Liver (tissue), 9 donors: ENCODE data around the gene TBCCD1. TPM values are rescaled to one million over a fixed set of nuclear protein-coding genes. Genes with fewer than 3 reads are reported as not detected.

Experiments
- DNase-seq: peaks from one replicate; pipeline ENCODE4 v3.0.0-alpha.2; 2017; ENCODE audit warnings: low spot score
- H3K27ac ChIP-seq, 2 donors: one replicate each; pipeline ENCODE4 v1.7.0; 2013; ENCODE audit warnings: inconsistent platforms in 2 of 2, low read length in 2 of 2, control low read depth in 1 of 2, low read depth in 1 of 2, mild to moderate bottlenecking in 1 of 2
- H3K27me3 ChIP-seq, 4 donors: one replicate each; pipeline versions ENCODE4 v1.6.1 to v1.7.0; 2013; ENCODE audit warnings: low read length in 3 of 4, inconsistent platforms in 1 of 4, mild to moderate bottlenecking in 1 of 4, moderate library complexity in 1 of 4; ENCODE audit not compliant: control insufficient read depth in 4 of 4, insufficient read depth in 4 of 4
- H3K36me3 ChIP-seq, 4 donors: one replicate each; pipeline versions ENCODE4 v1.6.1 to v1.7.0; 2013; ENCODE audit warnings: low read length in 3 of 4, mild to moderate bottlenecking in 3 of 4, low read depth in 1 of 4, moderate library complexity in 1 of 4; ENCODE audit not compliant: control insufficient read depth in 4 of 4, insufficient read depth in 3 of 4
- H3K4me1 ChIP-seq, 4 donors: one replicate each; pipeline versions ENCODE4 v1.6.1 to v1.7.0; 2013; ENCODE audit warnings: low read length in 3 of 4, mild to moderate bottlenecking in 3 of 4, moderate library complexity in 1 of 4; ENCODE audit not compliant: control insufficient read depth in 4 of 4, insufficient read depth in 4 of 4
- H3K4me3 ChIP-seq, 3 donors: one replicate each; pipeline versions ENCODE4 v1.6.1 to v1.7.0; 2013; ENCODE audit warnings: low read length in 3 of 3, control low read depth in 1 of 3, low read depth in 1 of 3, mild to moderate bottlenecking in 1 of 3
- H3K9ac ChIP-seq, 2 donors: one replicate each; pipeline ENCODE4 v1.7.0; 2013; ENCODE audit warnings: low read length in 2 of 2, mild to moderate bottlenecking in 2 of 2, moderate library complexity in 2 of 2, control low read depth in 1 of 2, low read depth in 1 of 2
- H3K9me3 ChIP-seq, 4 donors: one replicate each; pipeline versions ENCODE4 v1.6.1 to v1.7.0; 2013; ENCODE audit warnings: low read length in 3 of 4; ENCODE audit not compliant: control insufficient read depth in 4 of 4
- EGR1 ChIP-seq, 2 donors: IDR thresholded peaks; 2 replicates each; pipeline ENCODE4 v1.6.1; 2016 to 2018; ENCODE audit warnings: antibody characterized with exemption in 2 of 2, low read depth in 2 of 2
- FOXA1 ChIP-seq: IDR thresholded peaks from 2 replicates; pipeline ENCODE4 v1.6.1; 2016; ENCODE audit warnings: antibody characterized with exemption
- HNF4A ChIP-seq, 2 donors: conservative IDR thresholded peaks; 2 replicates each; pipeline ENCODE4 v1.6.1; 2016; ENCODE audit warnings: antibody characterized with exemption in 2 of 2, mild to moderate bottlenecking in 2 of 2
- JUND ChIP-seq, 2 donors: IDR thresholded peaks; 2 replicates each; pipeline ENCODE4 v1.6.1; 2016; ENCODE audit warnings: antibody characterized with exemption in 2 of 2
- RAD21 ChIP-seq, 2 donors: IDR thresholded peaks; 2 replicates each; pipeline ENCODE4 v1.6.1; 2016; ENCODE audit warnings: antibody characterized with exemption in 2 of 2, mild to moderate bottlenecking in 2 of 2
- RXRA ChIP-seq, 2 donors: IDR thresholded peaks; 2 replicates each; pipeline ENCODE4 v1.6.1; 2017 to 2018; ENCODE audit warnings: antibody characterized with exemption in 2 of 2, mild to moderate bottlenecking in 1 of 2
- YY1 ChIP-seq: IDR thresholded peaks from 2 replicates; pipeline ENCODE4 v1.6.1; 2016; ENCODE audit warnings: antibody characterized with exemption, mild to moderate bottlenecking
- WGBS: extraction: QIAGEN DNeasy Blood & Tissue Kit; methylation state at CpG from one replicate; pipeline ENCODE4 v1.1.7; 2013; 5-methylcytosine and 5-hydroxymethylcytosine counted together
- polyA plus RNA-seq, 2 donors: library from polyadenylated mRNA; stranded (reverse) in 1 of 2; unstranded in 1 of 2; fragments of 200-250 nt in 1 of 2; fragments of >200 nt in 1 of 2; fragmentation: Nextera tagmentation in 1 of 2; extraction: Ambion mirVana in 1 of 2; gene quantifications; one replicate each; pipeline versions ENCODE4 v1.2.1 to v1.2.3, GENCODE V29; 2013 to 2015
- total RNA-seq, 2 donors: library from RNA; depleted of rRNA; stranded (reverse); fragments of >200 nt; gene quantifications; one replicate each; pipeline ENCODE4 v1.2.3, GENCODE V29; 2014
- TF ChIP-seq, protein P1 (sequence below): IDR thresholded peaks from 2 replicates; pipeline ENCODE4 v1.6.1; 2016; ENCODE audit warnings: antibody characterized with exemption
- TF ChIP-seq, protein P2 (sequence below): IDR thresholded peaks from 2 replicates; pipeline ENCODE4 v1.6.1; 2016; ENCODE audit warnings: antibody characterized with exemption
- TF ChIP-seq, protein P3 (sequence below): fragments of 150-350 bp; IDR thresholded peaks from 2 replicates; pipeline ENCODE4 v1.5.1; 2017; ENCODE audit warnings: improper control_type of control experiment, low read depth, low read length; ENCODE audit not compliant: missing input control
- TF ChIP-seq, protein P4 (sequence below): IDR thresholded peaks from 2 replicates; pipeline ENCODE4 v1.6.1; 2016; ENCODE audit warnings: antibody characterized with exemption, mild to moderate bottlenecking
- donor health status: healthy.
- donor health status: healthy.
- donor health status: healthy.
- donor health status: healthy.
- donor health status: healthy.

The TBCCD1 gene
- total and polyA plus RNA-seq, 4 donors, result 4.9 to 16.2 (median 10.6) TPM

DNA sequence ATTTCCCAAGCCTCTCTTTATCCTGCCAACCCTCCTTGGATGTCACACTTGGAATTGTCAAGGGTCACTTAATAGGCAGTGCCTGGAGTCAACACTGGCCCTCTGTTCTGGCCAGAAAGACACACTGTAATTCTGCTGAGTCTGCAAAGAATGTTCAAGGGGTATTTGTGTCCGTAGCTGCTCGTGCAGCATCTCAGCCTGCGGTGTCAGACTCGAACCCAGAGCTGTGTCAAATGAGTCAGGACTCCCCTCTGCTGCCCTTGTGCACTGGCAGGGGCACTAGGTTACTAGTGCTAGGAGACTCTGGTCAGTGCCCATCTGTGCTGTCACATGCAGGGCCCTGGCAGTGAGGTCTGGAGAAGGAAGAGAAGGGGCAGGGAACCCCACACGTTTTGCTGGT lies 44.9 kb upstream of the TBCCD1 start:
- Histone ChIP-seq H3K4me3 (no peak overlapping the region), H3K27me3 (no peaks in the 10 kb centered on the region), H3K9me3 (no peaks in the 10 kb centered on the region), H3K9ac (peak overlapping the region in 1 of 2 donors; percentile 30), H3K36me3 (no peaks in the 10 kb centered on the region), H3K27ac (peak overlapping the region; percentile 69 to 87), H3K4me1 (peaks cover 9 to 62% (median 46%) of the 10 kb centered on the region in 4 donors)
- TF ChIP-seq FOXA1 (no peak), RXRA (IDR thresholded peaks at IDR 0.05) (no peak)
- WGBS, result 44% methylated on average over 5 of the region's 5 CpGs
- no peak for DNase-seq

DNA sequence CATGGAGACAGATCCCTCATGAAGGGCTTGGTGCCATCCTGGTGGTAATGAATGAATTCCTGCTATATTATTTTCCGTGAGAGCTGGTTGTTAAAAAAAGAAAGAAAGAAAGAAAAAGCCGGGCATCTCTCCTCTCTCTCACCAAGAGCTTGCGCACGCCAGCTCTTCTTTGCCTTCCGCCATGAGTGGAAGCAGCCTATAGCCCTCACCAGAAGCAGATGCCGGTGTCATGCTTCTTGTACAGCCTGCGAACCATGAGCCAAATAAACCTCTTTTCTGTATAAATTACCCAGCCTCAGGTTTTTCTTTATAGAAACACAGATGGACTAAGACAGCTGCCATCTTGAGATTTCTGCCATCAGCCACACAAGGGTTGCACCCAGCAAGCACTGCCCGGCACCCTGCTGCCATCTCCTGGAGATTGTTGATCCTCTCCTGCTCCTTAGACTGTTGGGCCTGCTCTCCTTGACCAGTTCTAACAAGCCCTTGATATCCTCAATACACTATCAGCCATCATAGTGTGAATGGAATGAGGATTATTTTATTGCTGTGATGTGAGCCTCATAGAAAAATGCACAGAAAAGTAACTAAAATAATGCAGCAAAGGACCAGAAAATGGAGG lies 42.2 kb upstream of the TBCCD1 start:
- TF ChIP-seq, protein P1, sequence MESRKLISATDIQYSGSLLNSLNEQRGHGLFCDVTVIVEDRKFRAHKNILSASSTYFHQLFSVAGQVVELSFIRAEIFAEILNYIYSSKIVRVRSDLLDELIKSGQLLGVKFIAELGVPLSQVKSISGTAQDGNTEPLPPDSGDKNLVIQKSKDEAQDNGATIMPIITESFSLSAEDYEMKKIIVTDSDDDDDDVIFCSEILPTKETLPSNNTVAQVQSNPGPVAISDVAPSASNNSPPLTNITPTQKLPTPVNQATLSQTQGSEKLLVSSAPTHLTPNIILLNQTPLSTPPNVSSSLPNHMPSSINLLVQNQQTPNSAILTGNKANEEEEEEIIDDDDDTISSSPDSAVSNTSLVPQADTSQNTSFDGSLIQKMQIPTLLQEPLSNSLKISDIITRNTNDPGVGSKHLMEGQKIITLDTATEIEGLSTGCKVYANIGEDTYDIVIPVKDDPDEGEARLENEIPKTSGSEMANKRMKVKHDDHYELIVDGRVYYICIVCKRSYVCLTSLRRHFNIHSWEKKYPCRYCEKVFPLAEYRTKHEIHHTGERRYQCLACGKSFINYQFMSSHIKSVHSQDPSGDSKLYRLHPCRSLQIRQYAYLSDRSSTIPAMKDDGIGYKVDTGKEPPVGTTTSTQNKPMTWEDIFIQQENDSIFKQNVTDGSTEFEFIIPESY, result no peak
- TF ChIP-seq, protein P2, sequence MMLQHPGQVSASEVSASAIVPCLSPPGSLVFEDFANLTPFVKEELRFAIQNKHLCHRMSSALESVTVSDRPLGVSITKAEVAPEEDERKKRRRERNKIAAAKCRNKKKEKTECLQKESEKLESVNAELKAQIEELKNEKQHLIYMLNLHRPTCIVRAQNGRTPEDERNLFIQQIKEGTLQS, result no peak
- TF ChIP-seq, protein P3, sequence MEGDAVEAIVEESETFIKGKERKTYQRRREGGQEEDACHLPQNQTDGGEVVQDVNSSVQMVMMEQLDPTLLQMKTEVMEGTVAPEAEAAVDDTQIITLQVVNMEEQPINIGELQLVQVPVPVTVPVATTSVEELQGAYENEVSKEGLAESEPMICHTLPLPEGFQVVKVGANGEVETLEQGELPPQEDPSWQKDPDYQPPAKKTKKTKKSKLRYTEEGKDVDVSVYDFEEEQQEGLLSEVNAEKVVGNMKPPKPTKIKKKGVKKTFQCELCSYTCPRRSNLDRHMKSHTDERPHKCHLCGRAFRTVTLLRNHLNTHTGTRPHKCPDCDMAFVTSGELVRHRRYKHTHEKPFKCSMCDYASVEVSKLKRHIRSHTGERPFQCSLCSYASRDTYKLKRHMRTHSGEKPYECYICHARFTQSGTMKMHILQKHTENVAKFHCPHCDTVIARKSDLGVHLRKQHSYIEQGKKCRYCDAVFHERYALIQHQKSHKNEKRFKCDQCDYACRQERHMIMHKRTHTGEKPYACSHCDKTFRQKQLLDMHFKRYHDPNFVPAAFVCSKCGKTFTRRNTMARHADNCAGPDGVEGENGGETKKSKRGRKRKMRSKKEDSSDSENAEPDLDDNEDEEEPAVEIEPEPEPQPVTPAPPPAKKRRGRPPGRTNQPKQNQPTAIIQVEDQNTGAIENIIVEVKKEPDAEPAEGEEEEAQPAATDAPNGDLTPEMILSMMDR, result peak; percentile 50
- TF ChIP-seq EGR1 (IDR thresholded peaks at IDR 0.05; ENCODE audit: low read depth in 2 of 2) (no peak), JUND (IDR thresholded peaks at IDR 0.05) (no peak), YY1 (peak; percentile 49), RAD21 (IDR thresholded peaks at IDR 0.05) (peak; percentile 85 to 86), HNF4A (conservative IDR thresholded peaks at IDR 0.05) (peak in 1 of 2 donors; percentile 17)
- TF ChIP-seq, protein P4, sequence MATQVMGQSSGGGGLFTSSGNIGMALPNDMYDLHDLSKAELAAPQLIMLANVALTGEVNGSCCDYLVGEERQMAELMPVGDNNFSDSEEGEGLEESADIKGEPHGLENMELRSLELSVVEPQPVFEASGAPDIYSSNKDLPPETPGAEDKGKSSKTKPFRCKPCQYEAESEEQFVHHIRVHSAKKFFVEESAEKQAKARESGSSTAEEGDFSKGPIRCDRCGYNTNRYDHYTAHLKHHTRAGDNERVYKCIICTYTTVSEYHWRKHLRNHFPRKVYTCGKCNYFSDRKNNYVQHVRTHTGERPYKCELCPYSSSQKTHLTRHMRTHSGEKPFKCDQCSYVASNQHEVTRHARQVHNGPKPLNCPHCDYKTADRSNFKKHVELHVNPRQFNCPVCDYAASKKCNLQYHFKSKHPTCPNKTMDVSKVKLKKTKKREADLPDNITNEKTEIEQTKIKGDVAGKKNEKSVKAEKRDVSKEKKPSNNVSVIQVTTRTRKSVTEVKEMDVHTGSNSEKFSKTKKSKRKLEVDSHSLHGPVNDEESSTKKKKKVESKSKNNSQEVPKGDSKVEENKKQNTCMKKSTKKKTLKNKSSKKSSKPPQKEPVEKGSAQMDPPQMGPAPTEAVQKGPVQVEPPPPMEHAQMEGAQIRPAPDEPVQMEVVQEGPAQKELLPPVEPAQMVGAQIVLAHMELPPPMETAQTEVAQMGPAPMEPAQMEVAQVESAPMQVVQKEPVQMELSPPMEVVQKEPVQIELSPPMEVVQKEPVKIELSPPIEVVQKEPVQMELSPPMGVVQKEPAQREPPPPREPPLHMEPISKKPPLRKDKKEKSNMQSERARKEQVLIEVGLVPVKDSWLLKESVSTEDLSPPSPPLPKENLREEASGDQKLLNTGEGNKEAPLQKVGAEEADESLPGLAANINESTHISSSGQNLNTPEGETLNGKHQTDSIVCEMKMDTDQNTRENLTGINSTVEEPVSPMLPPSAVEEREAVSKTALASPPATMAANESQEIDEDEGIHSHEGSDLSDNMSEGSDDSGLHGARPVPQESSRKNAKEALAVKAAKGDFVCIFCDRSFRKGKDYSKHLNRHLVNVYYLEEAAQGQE, result no peak
- Histone ChIP-seq H3K9me3 (no peaks in the 10 kb centered on the region), H3K36me3 (no peaks in the 10 kb centered on the region), H3K4me1 (peaks cover 13 to 60% (median 40%) of the 10 kb centered on the region in 4 donors), H3K27me3 (no peaks in the 10 kb centered on the region), H3K4me3 (no peak overlapping the region), H3K9ac (no peak overlapping the region), H3K27ac (peak overlapping the region; percentile 36 to 58)
- no peak for DNase-seq
- WGBS, result 95% methylated on average over 8 of the region's 8 CpGs
